GM12878 (cell line): ENCODE measurements around the gene YY2. TPM values are rescaled to one million over a fixed set of nuclear protein-coding genes. Genes with fewer than 3 reads are reported as not detected.

ENCODE experiments used
- ATAC-seq: fragments of 200-7000 bp; cut with Tn5 transposase; 3 replicates; pipeline ENCODE4 v1.9.1; 2020; ENCODE audit warnings: mild to moderate bottlenecking, moderate library complexity
- BruUV-seq: library from RNA; stranded (reverse); fragments of 400-500 nt; replicated peaks from 2 replicates; lab custom pipeline; 2021; lab: Mats Ljungman, UMichigan
- CTCF ChIA-PET: fragments of 300-600 bp; sonication (Branson Sonifier 250); formaldehyde crosslinking; extraction: SDS; loops from one replicate; lab custom pipeline; 2021; ENCODE audit warnings: inconsistent platforms; lab: Yijun Ruan, JAX
- POLR2A ChIA-PET: fragments of 350-600 bp; formaldehyde crosslinking; extraction: SDS; loops from one replicate; lab custom pipeline; 2021; ENCODE audit warnings: inconsistent platforms; lab: Charles Lee
- RAD21 ChIA-PET: fragments of 300-600 bp; sonication (Branson Sonifier 250); formaldehyde crosslinking; loops from one replicate; lab custom pipeline; 2023; ENCODE audit warnings: antibody characterized with exemption; ENCODE audit not compliant: unreplicated experiment; lab: Charles Lee
- SMC1A ChIA-PET: fragments of 300-600 bp; sonication (Branson Sonifier 250); formaldehyde crosslinking; loops from one replicate; lab custom pipeline; 2023; ENCODE audit not compliant: unreplicated experiment, uncharacterized antibody; lab: Charles Lee
- DNase-seq: peaks from one replicate; pipeline ENCODE4 v3.0.0-alpha.2; 2011; ENCODE audit warnings: low read depth, low spot score
- FAIRE-seq: peaks from 3 replicates; lab custom pipeline; 2011; peaks lifted over from hg19 to GRCh38; lab: Jason Lieb, UNC
- H2AFZ ChIP-seq: 2 replicates; pipeline ENCODE4 v1.6.0; 2011; ENCODE audit warnings: low read depth, low read length, control low read depth; ENCODE audit not compliant: control insufficient read depth
- H3K27ac ChIP-seq: 2 replicates; pipeline ENCODE4 v1.5.1; 2011; ENCODE audit warnings: control low read depth; ENCODE audit not compliant: control insufficient read depth, insufficient read depth
- H3K27me3 ChIP-seq, 2 experiments: replicated peaks in 1 of 2; 2 replicates each; pipeline versions ENCODE4 v1.6.0 to v1.6.1; 2011; ENCODE audit warnings: low read length in 1 of 2; ENCODE audit not compliant: control insufficient read depth in 2 of 2, insufficient read depth in 2 of 2
- H3K36me3 ChIP-seq, 2 experiments: 2 replicates each; pipeline ENCODE4 v1.5.1; 2011; ENCODE audit warnings: low read length in 1 of 2; ENCODE audit not compliant: control insufficient read depth in 2 of 2, insufficient read depth in 2 of 2
- H3K4me1 ChIP-seq: 2 replicates; pipeline ENCODE4 v1.6.1; 2011; ENCODE audit warnings: mild to moderate bottlenecking, low read length, moderate library complexity, mixed read lengths; ENCODE audit not compliant: control insufficient read depth, insufficient read depth
- H3K4me2 ChIP-seq: 2 replicates; pipeline ENCODE4 v1.6.0; 2011; ENCODE audit warnings: control low read depth; ENCODE audit not compliant: control insufficient read depth, insufficient read depth
- H3K4me3 ChIP-seq: fragments of 200-600 bp; sonication (generic); 2 replicates; pipeline ENCODE4 v1.5.1; 2016
- H3K79me2 ChIP-seq: 2 replicates; pipeline ENCODE4 v1.6.0; 2011; ENCODE audit warnings: low read length; ENCODE audit not compliant: control insufficient read depth, insufficient read depth
- H3K9ac ChIP-seq: 2 replicates; pipeline ENCODE4 v1.8.0; 2011; ENCODE audit warnings: low read length, control low read depth, mixed read lengths; ENCODE audit not compliant: control insufficient read depth, insufficient read depth
- H3K9me3 ChIP-seq: replicated peaks from 3 replicates; pipeline ENCODE4 v1.5.1; 2011; ENCODE audit warnings: mild to moderate bottlenecking, low read length; ENCODE audit not compliant: control insufficient read depth, insufficient read depth
- H4K20me1 ChIP-seq: 2 replicates; pipeline ENCODE4 v1.6.0; 2011; ENCODE audit not compliant: control insufficient read depth, insufficient read depth
- CBFB ChIP-seq: IDR thresholded peaks from 2 replicates; pipeline ENCODE4 v1.6.1; 2016; ENCODE audit warnings: antibody characterized with exemption, low read depth
- CBX5 ChIP-seq: sonication (generic); IDR thresholded peaks from 2 replicates; pipeline ENCODE4 v1.6.1; 2016; ENCODE audit warnings: low read depth, moderate library complexity, mild to moderate bottlenecking, inconsistent platforms
- CHD1 ChIP-seq: IDR thresholded peaks from 2 replicates; pipeline ENCODE4 v1.6.1; 2012; ENCODE audit warnings: low read depth, low read length, improper control_type of control experiment
- CHD4 ChIP-seq: fragments of 200-600 bp; sonication (generic); IDR thresholded peaks from 2 replicates; pipeline ENCODE4 v1.6.1; 2016; ENCODE audit warnings: mild to moderate bottlenecking
- GATAD2B ChIP-seq: fragments of 450-650 bp; conservative IDR thresholded peaks from 2 replicates; pipeline ENCODE4 v1.6.1; 2017; ENCODE audit warnings: low read depth, mild to moderate bottlenecking, moderate library complexity
- LARP7 ChIP-seq: fragments of 450-650 bp; IDR thresholded peaks from 2 replicates; pipeline ENCODE4 v1.6.1; 2017; ENCODE audit warnings: mild to moderate bottlenecking
- MYC ChIP-seq: IDR thresholded peaks from 2 replicates; pipeline ENCODE4 v1.6.1; 2011; ENCODE audit warnings: mild to moderate bottlenecking, low read length, moderate library complexity, inconsistent platforms; ENCODE audit not compliant: insufficient read depth, insufficient replicate concordance, insufficient read length, severe bottlenecking
- NFIC ChIP-seq: IDR thresholded peaks from 2 replicates; pipeline ENCODE4 v1.6.1; 2012; ENCODE audit warnings: low read depth, mild to moderate bottlenecking, inconsistent platforms, low read length, moderate library complexity
- NFXL1 ChIP-seq: fragments of 450-650 bp; IDR thresholded peaks from 2 replicates; pipeline ENCODE4 v1.6.1; 2017; ENCODE audit warnings: antibody characterized with exemption, mild to moderate bottlenecking, borderline replicate concordance
- NR2C1 ChIP-seq: fragments of 450-650 bp; IDR thresholded peaks from 2 replicates; pipeline ENCODE4 v1.6.1; 2017; ENCODE audit warnings: antibody characterized with exemption, mild to moderate bottlenecking, moderate library complexity
- POLR2AphosphoS5 ChIP-seq: IDR thresholded peaks from 2 replicates; pipeline ENCODE4 v1.6.1; 2011; ENCODE audit warnings: mild to moderate bottlenecking, low read length, inconsistent platforms
- PRDM15 ChIP-seq: fragments of 450-650 bp; formaldehyde crosslinking; IDR thresholded peaks from 2 replicates; pipeline ENCODE4 v1.4.0; 2020; ENCODE audit warnings: mild to moderate bottlenecking, moderate library complexity
- RB1 ChIP-seq: fragments of 450-650 bp; formaldehyde crosslinking; IDR thresholded peaks from 2 replicates; pipeline ENCODE4 v1.6.1; 2017; ENCODE audit warnings: mild to moderate bottlenecking, borderline replicate concordance
- RBBP5 ChIP-seq: fragments of 200-600 bp; sonication (generic); conservative IDR thresholded peaks from 2 replicates; pipeline ENCODE4 v1.6.1; 2016
- SKIL ChIP-seq: fragments of 450-650 bp; IDR thresholded peaks from 2 replicates; pipeline ENCODE4 v1.6.1; 2017; ENCODE audit warnings: mild to moderate bottlenecking, low read depth, inconsistent platforms; ENCODE audit not compliant: poor library complexity, severe bottlenecking
- TCF3 ChIP-seq: IDR thresholded peaks from 2 replicates; pipeline ENCODE4 v1.6.1; 2012; ENCODE audit warnings: low read depth, mild to moderate bottlenecking, low read length, borderline replicate concordance; ENCODE audit not compliant: insufficient read depth
- YBX1 ChIP-seq: fragments of 450-650 bp; IDR thresholded peaks from 2 replicates; pipeline ENCODE4 v1.6.1; 2016; ENCODE audit warnings: antibody characterized with exemption
- ZSCAN29 ChIP-seq: fragments of 450-650 bp; IDR thresholded peaks from 2 replicates; pipeline ENCODE4 v1.6.1; 2017; ENCODE audit warnings: mild to moderate bottlenecking, moderate library complexity
- WGBS: methylation state at CpG from one replicate; pipeline ENCODE4 v1.1.6; 2016; ENCODE audit warnings: low lambda C conversion rate; ENCODE audit not compliant: insufficient replicate concordance, insufficient coverage; ENCODE audit errors: missing lambda C conversion rate; 5-methylcytosine and 5-hydroxymethylcytosine counted together
- in situ Hi-C: fragments of 300-500 bp; cut with MboI; formaldehyde crosslinking; loops from 9 replicates; pipeline ENCODE4 v1.14.3; 2018; ENCODE audit warnings: mixed read lengths
- intact Hi-C: fragments of 100-400 bp; cut with micrococcal nuclease; formaldehyde crosslinking; loops from one replicate; pipeline ENCODE4 v1.14.2; 2022; ENCODE audit not compliant: unreplicated experiment
- polyA plus RNA-seq, 11 experiments: library from polyadenylated mRNA; depleted of rRNA in 4 of 11; unstranded in 6 of 11; stranded (reverse) in 5 of 11; fragments of >200 nt; fragmentation: Nextera tagmentation in 4 of 11; fragmentation: Illumina TruSeq in 1 of 11; extraction: Ambion mirVana in 4 of 11; extraction: Trizol in 1 of 11; gene quantifications; 1 replicate in 1 of 11; 2 replicates in 10 of 11; pipeline versions ENCODE4 v1.2.1 to v1.2.3, GENCODE V29; 2011 to 2016; ENCODE audit warnings: inconsistent platforms in 2 of 11, missing spikeins in 2 of 11, low read depth in 1 of 11
- total RNA-seq, 4 experiments: library from RNA; depleted of rRNA in 3 of 4; stranded (reverse); fragments of >200 nt in 3 of 4; fragmentation: Illumina TruSeq in 1 of 4; extraction: Trizol in 1 of 4; gene quantifications; 2 replicates each; pipeline versions ENCODE4 v1.2.1 to v1.2.3, GENCODE V29; 2013 to 2021
- TF ChIP-seq, protein P1 (sequence below): fragments of 450-650 bp; IDR thresholded peaks from 2 replicates; pipeline ENCODE4 v1.6.1; 2017; ENCODE audit warnings: borderline replicate concordance
- TF ChIP-seq, protein P2 (sequence below): IDR thresholded peaks from 2 replicates; pipeline ENCODE4 v1.6.1; 2012; ENCODE audit warnings: low read depth, low read length, improper control_type of control experiment

The YY2 gene
- total and polyA plus RNA-seq, 10 of the 15 experiments (the other 5 are each of a cell fraction or from before 2014, with no cell fraction given), result 0.31 to 1.2 (median 0.74) TPM

GRCh38 chrX:21856504-21856903, 717 bp downstream of the YY2 start:
- Histone ChIP-seq H3K4me3 (no peak overlapping the region), H3K9ac (no peak overlapping the region), H4K20me1 (no peaks in the 10 kb centered on the region), H3K27ac (no peak overlapping the region), H3K4me2 (no peak overlapping the region), H3K36me3 (peaks cover 0 to 3% of the 10 kb centered on the region in 2 experiments; a peak in 2 of 4 replicates), H3K27me3 (no peaks in the 10 kb centered on the region), H3K4me1 (no peaks in the 10 kb centered on the region), H3K9me3 (no peaks in the 10 kb centered on the region; the same call in 2 of the 3 replicates), H2AFZ (no peak overlapping the region), H3K79me2 (no peaks in the 10 kb centered on the region)
- POLR2A ChIA-PET, result no interaction called here
- RAD21 ChIA-PET, result interaction anchor here (0.6 kb wide), 1 partner anchor 128 kb away, joined by 4 read pairs; no protein-coding TSS in a partner anchor
- SMC1A ChIA-PET, result no interaction called here
- in situ Hi-C loops (no loop called here), intact Hi-C loops (no loop called here)
- TF ChIP-seq NFIC (no peak), NFXL1 (no peak), CHD1 (no peak), CBFB (no peak), RB1 (no peak), PRDM15 (CRISPR knock-in tag) (no peak), CHD4 (no peak), YBX1 (no peak), TCF3 (no peak), SKIL (no peak), MYC (no peak), POLR2AphosphoS5 (no peak), RBBP5 (no peak), CBX5 (no peak), NR2C1 (no peak), LARP7 (no peak), ZSCAN29 (no peak), GATAD2B (no peak)
- TF ChIP-seq, protein P1, sequence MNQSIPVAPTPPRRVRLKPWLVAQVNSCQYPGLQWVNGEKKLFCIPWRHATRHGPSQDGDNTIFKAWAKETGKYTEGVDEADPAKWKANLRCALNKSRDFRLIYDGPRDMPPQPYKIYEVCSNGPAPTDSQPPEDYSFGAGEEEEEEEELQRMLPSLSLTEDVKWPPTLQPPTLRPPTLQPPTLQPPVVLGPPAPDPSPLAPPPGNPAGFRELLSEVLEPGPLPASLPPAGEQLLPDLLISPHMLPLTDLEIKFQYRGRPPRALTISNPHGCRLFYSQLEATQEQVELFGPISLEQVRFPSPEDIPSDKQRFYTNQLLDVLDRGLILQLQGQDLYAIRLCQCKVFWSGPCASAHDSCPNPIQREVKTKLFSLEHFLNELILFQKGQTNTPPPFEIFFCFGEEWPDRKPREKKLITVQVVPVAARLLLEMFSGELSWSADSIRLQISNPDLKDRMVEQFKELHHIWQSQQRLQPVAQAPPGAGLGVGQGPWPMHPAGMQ, result no peak
- TF ChIP-seq, protein P2, sequence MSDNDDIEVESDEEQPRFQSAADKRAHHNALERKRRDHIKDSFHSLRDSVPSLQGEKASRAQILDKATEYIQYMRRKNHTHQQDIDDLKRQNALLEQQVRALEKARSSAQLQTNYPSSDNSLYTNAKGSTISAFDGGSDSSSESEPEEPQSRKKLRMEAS, result no peak
- no peak for DNase-seq
- BruUV-seq, result no TSS peak
- WGBS, result 95% methylated on average over 21 of the region's 21 CpGs
- no peak for ATAC-seq
- no peak for FAIRE-seq
- CTCF ChIA-PET, result no interaction called here
